Activated T-helper 1 cell treated with Interleukin-2 at 50 U/mL for 16 hours (primary cell): ENCODE measurements around the gene PEX14.
"Not testable (repeated sequence)": the region's sequence is repeated elsewhere in the genome, so short reads cannot be mapped to it uniquely, and the experiment has no call there.

Source experiments
- DNase-seq: peaks from one replicate; pipeline ENCODE4 v3.0.0-alpha.2; 2020; ENCODE audit warnings: low read depth

The PEX14 gene

GRCh38 chr1:10495475-10495817 lies 20.7 kb downstream of the PEX14 start:
- DNase-seq = no peak

GRCh38 chr1:10495952-10496351 lies 21.2 kb downstream of the PEX14 start:
- no peak for DNase-seq

- DNase-seq = no peak
Observed at GRCh38 chr1:10497109-10497508, 22.4 kb downstream of the PEX14 start.

GRCh38 chr1:10498231-10498630 lies 23.5 kb downstream of the PEX14 start:
- DNase-seq = no peak

GRCh38 chr1:10502206-10502605 lies 27.5 kb downstream of the PEX14 start:
- no peak for DNase-seq

GRCh38 chr1:10504249-10504648 lies 29.5 kb downstream of the PEX14 start:
- no peak for DNase-seq

GRCh38 chr1:10506046-10506676 lies 31.4 kb downstream of the PEX14 start:
- DNase-seq = not testable (repeated sequence)

GRCh38 chr1:10506677-10507047 lies 31.9 kb downstream of the PEX14 start:
- DNase-seq = no peak

- peak; percentile 30 for DNase-seq
Observed at GRCh38 chr1:10507111-10507879, 32.5 kb downstream of the PEX14 start.

- DNase-seq = no peak
Observed at GRCh38 chr1:10508511-10508951, 33.8 kb downstream of the PEX14 start.

GRCh38 chr1:10509809-10510509 lies 35.2 kb downstream of the PEX14 start:
- DNase-seq = no peak

- DNase-seq = peak; percentile 62
Observed at GRCh38 chr1:10510520-10511493, 36.1 kb downstream of the PEX14 start.

GRCh38 chr1:10511494-10511885 lies 36.7 kb downstream of the PEX14 start:
- DNase-seq = no peak

- DNase-seq = no peak
Observed at GRCh38 chr1:10513199-10513598, 38.4 kb downstream of the PEX14 start.

GRCh38 chr1:10514490-10515235 lies 39.9 kb downstream of the PEX14 start:
- DNase-seq = no peak

- no peak for DNase-seq
Observed at GRCh38 chr1:10515301-10515975, 40.7 kb downstream of the PEX14 start.

GRCh38 chr1:10515976-10516750 lies 41.4 kb downstream of the PEX14 start:
- DNase-seq = no peak

GRCh38 chr1:10516925-10517676 lies 42.4 kb downstream of the PEX14 start:
- DNase-seq = no peak

GRCh38 chr1:10517677-10517982 lies 42.9 kb downstream of the PEX14 start:
- DNase-seq = no peak
